ENCODE results near the gene MCTP2.
A peak's percentile ranks its signal among the peaks of the same experiment; 100 is the strongest.

Gene MCTP2

GRCh38 chr15:94298364-94298763, 67.0 kb downstream of the MCTP2 start:
- DNase-seq (ENCODE audit: low spot score), result no peak

DNA sequence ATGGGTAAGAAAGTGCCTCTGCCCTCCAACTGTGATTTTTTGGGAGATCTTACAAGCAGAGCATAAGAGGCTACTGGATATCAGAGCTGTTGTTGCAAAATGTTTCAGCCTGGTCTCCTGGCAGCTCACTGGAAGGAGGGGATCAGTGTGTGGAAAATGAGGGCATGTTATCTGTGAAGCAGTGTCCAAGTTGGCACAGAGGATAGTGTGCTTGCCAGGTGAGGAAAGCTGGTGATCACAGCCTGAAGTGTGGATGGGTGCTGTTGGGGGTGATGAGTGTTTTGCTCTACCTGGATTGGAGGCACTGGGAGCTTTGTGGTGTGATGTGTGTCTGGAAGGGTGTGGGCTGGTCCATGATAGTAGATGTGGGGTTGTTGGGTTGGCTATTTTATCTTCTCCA, 69.3 kb downstream of the MCTP2 start:
- DNase-seq (ENCODE audit: low spot score), result no peak

DNA sequence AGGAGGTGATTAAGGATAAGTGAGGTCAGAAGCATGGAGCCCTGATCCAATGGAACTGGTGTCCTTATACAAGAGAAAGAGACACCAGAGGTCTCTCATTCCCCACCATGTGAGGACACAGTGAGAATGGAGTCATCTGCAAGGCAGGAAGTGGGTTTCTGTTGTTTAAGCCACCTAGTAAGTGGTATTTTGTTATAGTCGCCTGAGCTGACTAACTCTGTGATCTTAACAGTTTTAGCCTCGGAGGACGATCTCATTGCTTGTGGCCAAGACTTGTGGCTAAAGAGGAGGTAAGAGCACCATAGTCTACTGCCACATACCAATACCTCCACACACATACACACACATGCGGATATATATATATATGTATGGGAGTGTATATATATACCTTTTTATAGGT, 73.8 kb downstream of the MCTP2 start:
- no peak for DNase-seq (ENCODE audit: low spot score)

GRCh38 chr15:94306700-94307650, 75.6 kb downstream of the MCTP2 start:
- DNase-seq (ENCODE audit: low spot score), result no peak

DNA sequence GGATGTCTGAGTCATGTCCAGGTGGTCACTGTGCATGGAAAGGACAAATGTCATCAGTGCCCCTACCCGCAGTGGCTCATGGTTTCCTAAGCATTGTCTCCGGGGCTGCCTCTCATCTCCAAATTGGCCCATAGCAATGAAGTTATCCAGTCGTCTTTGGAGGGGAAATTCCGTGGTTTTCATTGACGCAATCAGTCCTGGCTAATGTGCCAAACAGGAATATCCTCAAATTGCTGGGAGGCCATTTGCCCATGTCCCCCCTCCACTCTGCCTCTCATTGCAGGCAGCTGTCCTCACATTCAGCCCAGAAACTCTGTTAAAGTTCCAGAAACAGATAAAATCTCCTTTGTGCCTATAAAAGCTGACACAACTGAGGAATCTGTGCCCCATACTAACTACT, 81.6 kb downstream of the MCTP2 start:
- no peak for DNase-seq (ENCODE audit: low spot score)

DNA sequence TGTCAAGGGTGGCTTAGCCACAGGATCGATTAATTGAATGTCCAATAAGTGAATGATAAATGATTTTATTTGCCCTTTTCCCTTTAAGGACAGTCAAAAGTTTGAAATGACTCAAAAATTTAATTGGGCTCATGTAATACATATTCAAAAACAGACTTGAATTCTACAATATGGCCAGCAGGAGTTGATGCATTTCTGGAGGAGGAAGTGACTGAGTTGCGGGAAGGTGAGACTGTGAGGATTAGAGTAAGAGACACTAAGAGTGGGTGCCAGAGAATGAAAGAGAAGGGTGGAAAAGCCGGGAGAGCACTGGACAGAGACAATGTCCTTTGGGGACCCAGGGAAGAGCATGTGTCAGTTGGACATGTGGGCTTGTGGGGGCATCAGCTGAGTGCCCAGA, 83.3 kb downstream of the MCTP2 start:
- DNase-seq (ENCODE audit: low spot score), result no peak

GRCh38 chr15:94317211-94317610, 85.8 kb downstream of the MCTP2 start:
- DNase-seq (ENCODE audit: low spot score), result no peak

DNA sequence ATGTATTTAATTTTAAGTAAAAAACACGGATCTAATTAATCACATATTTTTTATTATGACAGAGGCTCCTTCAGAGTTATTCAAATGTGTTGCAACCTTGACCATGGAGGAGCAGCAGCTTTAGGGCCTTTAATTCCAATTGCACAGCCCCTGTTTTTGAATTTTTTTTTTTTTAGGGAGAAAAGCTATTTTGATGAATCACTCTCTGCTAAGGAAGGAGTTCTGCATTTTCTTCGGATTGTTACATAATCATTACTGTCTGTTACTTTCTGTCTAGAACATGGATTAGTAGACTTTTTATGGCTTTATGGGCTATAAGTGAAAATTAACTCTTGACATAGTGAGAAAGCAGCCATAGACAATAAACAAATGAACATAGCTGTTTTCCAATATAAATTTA, 90.8 kb downstream of the MCTP2 start:
- no peak for DNase-seq (ENCODE audit: low spot score)

- no peak for DNase-seq (ENCODE audit: low spot score)
These were observed 91.7 kb downstream of the MCTP2 start for GRCh38 chr15:94323076-94323475.

GRCh38 chr15:94324117-94324826, 92.9 kb downstream of the MCTP2 start:
- peak; percentile 59 for DNase-seq (ENCODE audit: low spot score)

- DNase-seq (ENCODE audit: low spot score), result no peak
These were observed 93.7 kb downstream of the MCTP2 start for GRCh38 chr15:94324835-94325767.

DNA sequence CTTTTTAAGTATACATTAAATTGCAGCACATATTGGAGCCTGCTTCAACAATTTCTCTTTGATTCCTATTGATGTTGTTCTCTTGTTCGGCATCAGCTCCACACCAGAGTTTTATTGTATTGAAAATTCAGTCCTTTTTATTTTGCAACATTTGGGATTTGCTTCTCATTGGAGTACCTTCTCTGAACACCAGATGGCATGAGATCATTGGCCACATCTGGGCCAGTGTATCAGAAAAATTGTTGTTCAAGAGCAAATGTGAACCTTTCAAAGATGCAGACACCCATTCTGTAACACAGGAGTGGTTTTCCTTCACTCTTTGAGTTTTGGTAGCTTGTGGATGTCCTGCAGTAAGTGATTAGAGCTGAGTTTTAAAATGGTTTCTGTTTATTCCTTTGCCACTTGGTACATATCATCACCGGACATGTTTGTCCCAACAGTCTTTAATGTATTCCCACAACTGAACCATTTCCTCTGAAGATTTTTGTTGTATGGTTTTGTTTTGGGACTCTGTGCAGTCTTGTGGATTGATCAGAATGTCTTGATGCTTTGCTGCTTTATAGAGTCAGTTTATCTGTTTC, 96.1 kb downstream of the MCTP2 start:
- DNase-seq (ENCODE audit: low spot score), result peak; percentile 27

- no peak for DNase-seq (ENCODE audit: low spot score)
These were observed 100.4 kb downstream of the MCTP2 start for GRCh38 chr15:94331731-94332130.

DNA sequence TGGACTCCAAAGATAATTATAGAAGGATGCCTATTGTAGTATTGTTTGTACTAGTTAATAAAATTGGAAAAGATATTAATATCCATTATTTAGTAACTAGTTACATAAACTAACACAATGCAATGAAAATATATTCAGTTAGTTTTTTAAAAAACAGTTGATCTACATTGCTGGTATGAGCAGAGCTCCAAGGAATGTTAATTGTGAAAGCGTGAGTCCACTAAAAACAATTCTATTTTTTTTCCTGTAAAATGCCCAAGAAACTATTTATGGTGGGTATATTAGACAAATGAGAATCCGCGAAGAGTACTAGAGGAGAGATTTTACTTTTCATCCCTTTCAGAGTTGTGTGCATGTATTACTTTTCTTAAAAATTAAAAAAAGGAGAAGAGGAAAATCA, 104.3 kb downstream of the MCTP2 start:
- no peak for DNase-seq (ENCODE audit: low spot score)

GRCh38 chr15:94336817-94337467, 105.6 kb downstream of the MCTP2 start:
- no peak for DNase-seq (ENCODE audit: low spot score)

DNA sequence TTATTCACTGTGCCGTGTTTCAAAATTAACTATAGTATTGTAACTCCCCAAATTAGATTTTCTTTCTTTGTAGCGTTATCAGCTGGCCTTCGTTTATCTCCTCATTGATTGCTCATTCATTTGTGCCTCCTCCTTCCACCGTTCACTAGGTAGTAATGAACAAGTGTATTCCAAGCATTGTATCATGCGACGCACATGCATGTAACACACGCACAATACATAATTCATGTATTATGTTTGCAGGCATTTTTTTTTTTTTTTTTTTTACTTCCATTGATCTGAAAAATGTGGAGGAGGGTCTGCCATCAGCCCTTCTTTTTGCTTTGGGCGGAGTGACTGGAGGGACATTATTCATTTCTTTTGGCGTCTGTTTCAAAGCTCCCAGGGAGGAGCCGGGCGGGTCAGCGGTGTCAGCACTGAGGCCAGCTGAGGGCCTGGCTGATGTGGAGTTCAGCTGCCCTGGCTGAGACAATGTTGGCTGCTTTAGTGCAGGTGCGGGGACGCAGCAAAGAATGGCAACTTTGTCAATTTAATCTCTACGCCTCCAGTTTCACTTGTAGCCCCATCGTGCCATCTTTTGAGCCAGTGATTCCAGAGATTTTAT, 107.0 kb downstream of the MCTP2 start:
- no peak for DNase-seq (ENCODE audit: low spot score)

- DNase-seq (ENCODE audit: low spot score), result peak; percentile 12
These were observed 114.9 kb downstream of the MCTP2 start for GRCh38 chr15:94346282-94346681.

DNA sequence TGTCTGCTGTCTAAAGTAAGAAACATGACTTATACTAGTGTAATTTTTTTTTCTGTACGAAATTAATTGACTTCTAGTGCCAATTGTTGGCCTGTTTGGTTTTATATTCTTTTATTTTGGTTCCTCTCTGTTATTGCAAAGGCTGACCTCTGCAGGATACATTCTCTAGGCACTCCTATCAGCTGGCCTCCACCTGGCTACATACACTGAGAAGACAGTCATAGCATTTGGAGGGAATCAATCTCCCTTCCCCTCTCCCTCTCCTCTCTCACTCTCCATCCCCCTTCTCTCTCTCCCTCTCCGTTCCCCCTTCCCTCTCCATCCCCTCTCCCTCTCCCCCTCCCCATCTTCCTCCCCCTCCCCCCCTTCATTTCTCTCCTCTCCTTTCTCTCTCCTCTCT, 116.7 kb downstream of the MCTP2 start:
- DNase-seq (ENCODE audit: low spot score), result no peak

- no peak for DNase-seq (ENCODE audit: low spot score)
These were observed 119.7 kb downstream of the MCTP2 start for GRCh38 chr15:94351031-94351535.
